IPS-20b (cell line): ENCODE data around the gene BBS9.

Source experiments
- H3K27ac ChIP-seq: one replicate; pipeline ENCODE4 v1.5.1; 2013; ENCODE audit warnings: low read length
- H3K27me3 ChIP-seq: 2 replicates; pipeline ENCODE4 v1.6.1; 2013; ENCODE audit warnings: mild to moderate bottlenecking, low read length, inconsistent platforms; ENCODE audit not compliant: insufficient read depth
- H3K36me3 ChIP-seq: 2 replicates; pipeline ENCODE4 v1.6.1; 2013; ENCODE audit warnings: low read depth, mild to moderate bottlenecking, inconsistent platforms, low read length, moderate library complexity; ENCODE audit not compliant: insufficient read depth
- H3K4me1 ChIP-seq: 2 replicates; pipeline ENCODE4 v1.6.1; 2013; ENCODE audit warnings: mild to moderate bottlenecking, control low read depth, inconsistent platforms, low read length, moderate library complexity; ENCODE audit not compliant: insufficient read depth
- H3K4me3 ChIP-seq: 2 replicates; pipeline ENCODE4 v1.5.1; 2013; ENCODE audit warnings: mild to moderate bottlenecking, low read length, inconsistent platforms
- H3K9ac ChIP-seq: 2 replicates; pipeline ENCODE4 v1.6.1; 2013; ENCODE audit warnings: low read depth, mild to moderate bottlenecking, inconsistent platforms, low read length, moderate library complexity
- H3K9me3 ChIP-seq: 2 replicates; pipeline ENCODE4 v1.6.1; 2013; ENCODE audit warnings: mild to moderate bottlenecking, low read depth, low read length, inconsistent platforms; ENCODE audit not compliant: insufficient read depth

The BBS9 gene

DNA sequence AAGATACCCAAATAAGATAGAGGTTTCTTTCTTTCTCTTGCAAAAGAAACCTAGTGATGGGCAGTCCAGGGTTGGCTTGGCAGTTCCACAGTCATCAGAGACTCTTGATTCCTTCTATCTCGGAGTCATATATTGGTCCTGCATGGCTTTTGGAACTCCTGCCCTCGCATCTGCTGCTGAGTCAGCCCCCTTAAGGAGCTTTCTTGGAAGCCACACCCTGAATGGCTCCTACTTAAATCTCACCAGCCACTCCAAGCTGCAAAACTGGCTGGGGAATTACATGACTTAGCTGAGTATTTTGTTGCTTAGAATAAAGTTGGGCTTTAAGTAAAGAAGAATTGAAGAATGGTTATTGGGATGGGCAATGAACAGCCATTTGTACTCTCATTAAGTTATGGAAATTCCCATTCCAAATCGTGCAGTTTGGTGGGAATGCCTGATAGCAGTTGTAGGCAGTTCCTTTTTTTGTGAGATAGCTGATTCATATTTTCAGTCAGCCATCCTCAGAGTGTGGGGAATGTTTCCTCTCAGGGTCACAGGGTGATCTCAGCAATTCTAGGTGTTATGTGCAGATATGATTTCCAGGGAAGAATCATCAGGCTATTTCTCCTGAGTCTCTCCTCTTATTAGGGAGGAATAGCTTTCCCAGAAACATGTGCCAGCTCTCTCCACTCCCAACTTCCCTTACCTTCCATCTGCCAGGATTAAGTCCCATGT, 209.9 kb downstream of the BBS9 start:
- no peaks in the 10 kb centered on the region for H3K27me3 ChIP-seq
- no peak overlapping the region for H3K27ac ChIP-seq
- H3K4me3 ChIP-seq = no peak overlapping the region

GRCh38 chr7:33346055-33346454, 216.7 kb downstream of the BBS9 start:
- no peak overlapping the region for H3K27ac ChIP-seq
- no peaks in the 10 kb centered on the region for H3K36me3 ChIP-seq
- no peaks in the 10 kb centered on the region for H3K27me3 ChIP-seq
- no peak overlapping the region for H3K9ac ChIP-seq
- H3K9me3 ChIP-seq = no peaks in the 10 kb centered on the region
- H3K4me1 ChIP-seq = no peaks in the 10 kb centered on the region
- H3K4me3 ChIP-seq = no peak overlapping the region

More for the DNA sequence above, 209.9 kb downstream of the BBS9 start:
- no peaks in the 10 kb centered on the region for H3K9me3 ChIP-seq
- H3K9ac ChIP-seq = no peak overlapping the region
- H3K4me1 ChIP-seq = no peaks in the 10 kb centered on the region
- no peaks in the 10 kb centered on the region for H3K36me3 ChIP-seq

DNA sequence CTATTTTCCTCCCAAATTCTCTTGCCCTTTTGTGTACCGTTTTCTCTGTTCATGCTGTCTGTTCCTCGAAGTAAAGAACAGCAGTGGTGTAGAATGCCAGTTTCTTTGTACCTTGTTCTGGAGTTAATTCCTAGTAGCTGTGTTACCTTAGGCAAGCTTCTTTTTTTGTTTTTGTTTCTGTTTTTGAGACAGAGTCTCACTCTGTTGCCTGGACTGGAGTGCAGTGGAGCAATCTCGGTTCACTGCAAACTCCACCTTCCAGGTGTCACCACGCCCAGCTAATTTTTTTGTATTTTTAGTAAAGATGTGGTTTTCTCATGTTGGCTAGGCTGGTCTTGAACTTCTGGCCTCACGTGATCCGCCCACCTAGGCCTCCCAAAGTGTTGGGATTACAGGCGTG, 221.2 kb downstream of the BBS9 start:
- H3K4me1 ChIP-seq = no peaks in the 10 kb centered on the region

DNA sequence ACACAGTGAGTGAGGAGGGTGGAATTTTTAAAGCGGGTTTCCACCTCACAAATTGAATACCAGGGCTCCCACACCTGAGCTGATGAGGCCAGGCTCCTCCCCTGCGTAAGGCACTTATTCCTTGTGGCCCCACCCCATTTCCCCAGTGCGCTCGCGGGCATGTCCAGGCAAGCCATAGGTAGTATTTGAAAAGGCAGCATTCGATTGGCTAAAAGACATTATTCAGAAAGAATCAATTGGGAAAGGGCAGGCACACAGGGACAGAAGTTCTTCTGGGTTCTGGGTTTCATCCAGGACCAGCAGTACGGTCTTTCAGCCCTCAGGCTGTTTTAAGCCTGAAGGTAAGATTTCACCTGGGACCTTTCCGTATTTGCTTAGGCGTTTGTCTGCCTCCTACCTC, 222.3 kb downstream of the BBS9 start:
- H3K9ac ChIP-seq = 0 out of 2 replicates have a peak overlapping the region, but pooled peaks have one; percentile 29
- no peak overlapping the region for H3K27ac ChIP-seq
- peak overlapping the region; percentile 39 for H3K4me3 ChIP-seq
- no peaks in the 10 kb centered on the region for H3K27me3 ChIP-seq
- no peaks in the 10 kb centered on the region for H3K36me3 ChIP-seq
- no peaks in the 10 kb centered on the region for H3K9me3 ChIP-seq
- no peaks in the 10 kb centered on the region for H3K4me1 ChIP-seq

More for the DNA sequence above, 221.2 kb downstream of the BBS9 start:
- Histone ChIP-seq H3K27ac (no peak overlapping the region), H3K36me3 (no peaks in the 10 kb centered on the region), H3K27me3 (no peaks in the 10 kb centered on the region), H3K9me3 (no peaks in the 10 kb centered on the region), H3K4me3 (no peak overlapping the region), H3K9ac (no peak overlapping the region)

GRCh38 chr7:33354201-33354600, 224.8 kb downstream of the BBS9 start:
- Histone ChIP-seq H3K9me3 (no peaks in the 10 kb centered on the region), H3K27me3 (no peaks in the 10 kb centered on the region), H3K9ac (no peak overlapping the region), H3K4me3 (0 out of 2 replicates have a peak overlapping the region, but pooled peaks have one; percentile 19), H3K4me1 (peaks cover 2% of the 10 kb centered on the region; the same call in 1 of the 2 replicates), H3K27ac (no peak overlapping the region), H3K36me3 (no peaks in the 10 kb centered on the region)

GRCh38 chr7:33355386-33355785, 226.0 kb downstream of the BBS9 start:
- Histone ChIP-seq H3K9ac (no peak overlapping the region), H3K9me3 (no peaks in the 10 kb centered on the region), H3K27me3 (no peaks in the 10 kb centered on the region), H3K27ac (no peak overlapping the region), H3K4me3 (no peak overlapping the region), H3K4me1 (peaks cover 2% of the 10 kb centered on the region; the same call in 1 of the 2 replicates), H3K36me3 (no peaks in the 10 kb centered on the region)

DNA sequence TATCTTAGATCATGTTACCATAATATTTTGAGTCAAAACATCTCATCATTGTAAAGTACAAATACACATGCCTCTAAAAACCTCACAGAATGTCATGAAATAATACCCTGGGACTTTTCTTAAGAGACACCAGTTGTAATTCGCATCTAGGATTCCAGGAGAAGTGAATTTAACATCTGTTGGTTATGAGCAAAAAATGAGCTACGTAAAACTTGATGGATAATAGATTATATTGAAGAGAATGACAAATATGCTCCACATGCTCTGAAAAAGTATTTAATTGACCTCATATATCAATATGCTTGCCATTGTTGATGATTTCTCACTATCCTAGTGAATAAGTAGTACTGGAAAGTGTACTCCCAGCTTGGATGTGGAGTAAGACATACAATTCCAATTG, 227.0 kb downstream of the BBS9 start:
- H3K9me3 ChIP-seq = no peaks in the 10 kb centered on the region
- no peak overlapping the region for H3K4me3 ChIP-seq
- H3K27ac ChIP-seq = no peak overlapping the region
- no peaks in the 10 kb centered on the region for H3K36me3 ChIP-seq
- H3K9ac ChIP-seq = no peak overlapping the region
- H3K4me1 ChIP-seq = peaks cover 2% of the 10 kb centered on the region; the same call in 1 of the 2 replicates
- no peaks in the 10 kb centered on the region for H3K27me3 ChIP-seq

DNA sequence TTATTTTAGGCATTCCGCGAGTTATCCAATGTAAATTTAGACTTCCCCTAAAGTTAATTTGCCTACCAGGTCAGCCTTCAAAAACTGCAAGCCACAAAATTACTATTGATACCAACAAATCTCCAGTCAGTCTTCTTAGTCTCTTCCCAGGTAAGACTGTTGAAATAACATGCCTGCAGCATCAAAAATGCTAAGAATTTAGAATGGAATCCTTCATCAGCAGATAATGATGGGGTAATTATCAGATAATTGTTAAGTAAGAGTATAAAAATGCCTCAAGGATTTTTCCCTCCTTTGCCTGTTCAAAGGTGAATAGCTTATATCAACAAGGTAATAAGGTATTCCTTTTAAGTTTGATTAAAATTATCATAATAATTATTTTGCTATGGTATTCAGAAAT, 228.5 kb downstream of the BBS9 start:
- no peak overlapping the region for H3K4me3 ChIP-seq

DNA sequence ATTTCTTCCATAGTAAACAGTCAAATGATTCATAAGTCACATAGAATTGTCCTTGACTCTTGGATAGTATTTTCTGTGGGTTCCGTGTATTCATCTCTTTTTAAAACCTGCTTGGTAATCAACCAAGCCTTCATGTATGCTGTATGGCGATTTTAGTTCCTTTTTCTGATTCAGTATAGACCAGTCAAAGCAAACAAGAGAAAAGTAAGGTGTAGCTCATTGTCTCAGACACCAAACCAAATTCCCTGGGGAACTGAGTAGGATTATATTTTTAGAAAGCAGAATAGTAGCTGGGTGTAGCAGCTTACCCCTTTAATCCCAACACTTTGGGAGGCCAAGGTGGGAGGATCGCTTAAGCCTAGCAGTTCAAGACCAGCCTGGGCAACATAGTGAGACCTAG, 240.5 kb downstream of the BBS9 start:
- no peaks in the 10 kb centered on the region for H3K36me3 ChIP-seq
- no peaks in the 10 kb centered on the region for H3K9me3 ChIP-seq
- H3K4me1 ChIP-seq = no peaks in the 10 kb centered on the region
- no peak overlapping the region for H3K4me3 ChIP-seq
- no peak overlapping the region for H3K9ac ChIP-seq
- no peak overlapping the region for H3K27ac ChIP-seq
- no peaks in the 10 kb centered on the region for H3K27me3 ChIP-seq

More for the DNA sequence above, 228.5 kb downstream of the BBS9 start:
- no peaks in the 10 kb centered on the region for H3K36me3 ChIP-seq
- peaks cover 2% of the 10 kb centered on the region; the same call in 1 of the 2 replicates for H3K4me1 ChIP-seq
- H3K27ac ChIP-seq = no peak overlapping the region
- no peak overlapping the region for H3K9ac ChIP-seq
- no peaks in the 10 kb centered on the region for H3K9me3 ChIP-seq
- no peaks in the 10 kb centered on the region for H3K27me3 ChIP-seq

- Histone ChIP-seq H3K27me3 (no peaks in the 10 kb centered on the region), H3K4me3 (no peak overlapping the region), H3K9ac (no peak overlapping the region), H3K9me3 (no peaks in the 10 kb centered on the region), H3K27ac (no peak overlapping the region), H3K36me3 (no peaks in the 10 kb centered on the region), H3K4me1 (no peaks in the 10 kb centered on the region)
These were observed 243.8 kb downstream of the BBS9 start for GRCh38 chr7:33373195-33373594.

DNA sequence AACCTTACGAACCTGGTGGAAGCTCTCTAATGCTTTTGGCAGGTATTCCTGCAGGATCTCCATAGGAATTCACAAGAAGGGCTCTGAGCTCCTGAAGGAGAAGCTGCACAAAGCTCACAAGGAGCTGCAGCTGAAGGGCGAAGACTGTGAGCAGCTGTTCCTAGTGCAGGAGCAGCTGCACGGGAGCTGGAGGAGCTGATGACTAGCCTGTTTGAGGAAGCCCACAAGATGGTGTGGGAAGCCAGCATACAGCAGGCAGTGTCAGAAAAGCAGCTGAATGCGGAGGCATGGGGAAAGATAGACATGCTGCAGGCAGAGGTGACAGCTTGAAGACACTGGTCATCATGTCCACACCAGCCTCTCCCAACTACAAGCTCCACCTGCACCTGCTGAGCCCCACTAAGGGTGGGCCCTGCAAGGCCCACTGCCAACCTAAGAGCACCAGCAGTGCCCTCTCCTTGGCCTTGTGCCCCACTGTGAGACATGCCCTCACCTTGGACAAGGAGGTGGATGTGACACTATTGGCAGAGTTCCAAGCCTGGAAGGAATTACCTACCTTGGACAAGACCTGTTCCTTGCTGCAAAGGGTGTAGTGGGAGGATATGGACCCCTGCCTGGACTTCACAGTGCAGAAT, 250.6 kb downstream of the BBS9 start:
- Histone ChIP-seq H3K36me3 (peaks cover 5% of the 10 kb centered on the region; the same call in 1 of the 2 replicates), H3K4me3 (no peak overlapping the region), H3K9me3 (no peaks in the 10 kb centered on the region), H3K9ac (no peak overlapping the region), H3K27me3 (no peaks in the 10 kb centered on the region), H3K4me1 (no peaks in the 10 kb centered on the region), H3K27ac (no peak overlapping the region)

- Histone ChIP-seq H3K9ac (no peak overlapping the region), H3K36me3 (no peaks in the 10 kb centered on the region; the same call in 1 of the 2 replicates), H3K4me1 (no peaks in the 10 kb centered on the region), H3K27me3 (no peaks in the 10 kb centered on the region), H3K27ac (no peak overlapping the region), H3K9me3 (no peaks in the 10 kb centered on the region), H3K4me3 (no peak overlapping the region)
These were observed 259.0 kb downstream of the BBS9 start for GRCh38 chr7:33388332-33388731.
